ENCODE data around the gene TESMIN. TPM values are rescaled to one million over a fixed set of nuclear protein-coding genes. Genes with fewer than 3 reads are reported as not detected.
A peak's percentile ranks its signal among the peaks of the same experiment; 100 is the strongest.

The TESMIN gene
- total and polyA plus RNA-seq, 2 experiments from 2014 or later: 1.1 TPM; not detected in 1

- Histone ChIP-seq H3K79me2 (ENCODE audit: insufficient read depth) (no peaks in the 10 kb centered on the region), H3K4me1 (ENCODE audit: insufficient read depth) (peaks cover 13% of the 10 kb centered on the region), H3K36me3 (ENCODE audit: low read depth) (no peaks in the 10 kb centered on the region), H3K9me3 (ENCODE audit: low read depth) (no peaks in the 10 kb centered on the region), H3K4me2 (ENCODE audit: unreplicated experiment) (peak overlapping the region; percentile 28), H4K20me1 (ENCODE audit: insufficient read depth) (no peaks in the 10 kb centered on the region), H3F3A (ENCODE audit: insufficient read depth) (peaks cover 15% of the 10 kb centered on the region), H3K27me3 (replicated peaks; ENCODE audit: insufficient read depth) (no peaks in the 10 kb centered on the region), H2AFZ (no peak overlapping the region; the same call in 1 of the 2 replicates), H3K4me3 (peak overlapping the region; percentile 65), H3K9me2 (ENCODE audit: insufficient read depth) (no peaks in the 10 kb centered on the region), H3K9ac (0 out of 2 replicates have a peak overlapping the region, but pooled peaks have one; percentile 58), H3K27ac (no peak overlapping the region)
- peak; percentile 37 for DNase-seq
- in situ Hi-C loops (cut with MboI): no loop called here
- no peak for TF ChIP-seq EZH2 (IDR thresholded peaks at IDR 0.05; ENCODE audit: insufficient read depth, poor library complexity, severe bottlenecking)
- TF ChIP-seq EZH2phosphoT487 (IDR thresholded peaks at IDR 0.05; ENCODE audit: insufficient read depth, low read depth): no peak
- 52 to 61% methylated on average over 26 to 37 of the region's 37 CpGs for WGBS, 2 experiments (ENCODE audit: low coverage in 1 of 2, low lambda C conversion rate in 2 of 2, missing lambda C conversion rate in 2 of 2)
These were observed 67.6 kb downstream of the TESMIN start for GRCh38 chr11:68683536-68684384.

- no peak for DNase-seq
- Histone ChIP-seq H3K27ac (no peak overlapping the region), H2AFZ (no peak overlapping the region), H3K4me3 (no peak overlapping the region), H3K36me3 (ENCODE audit: low read depth) (no peaks in the 10 kb centered on the region), H4K20me1 (ENCODE audit: insufficient read depth) (no peaks in the 10 kb centered on the region), H3K9ac (no peak overlapping the region), H3K4me2 (ENCODE audit: unreplicated experiment) (no peak overlapping the region), H3F3A (ENCODE audit: insufficient read depth) (peaks cover 18% of the 10 kb centered on the region), H3K9me2 (ENCODE audit: insufficient read depth) (no peaks in the 10 kb centered on the region), H3K4me1 (ENCODE audit: insufficient read depth) (peaks cover 13% of the 10 kb centered on the region), H3K79me2 (ENCODE audit: insufficient read depth) (no peaks in the 10 kb centered on the region), H3K9me3 (ENCODE audit: low read depth) (no peaks in the 10 kb centered on the region), H3K27me3 (replicated peaks; ENCODE audit: insufficient read depth) (no peaks in the 10 kb centered on the region)
- WGBS, 2 experiments (ENCODE audit: low coverage in 1 of 2, low lambda C conversion rate in 2 of 2, missing lambda C conversion rate in 2 of 2): 43 to 56% methylated on average over 7 of the region's 7 CpGs
- TF ChIP-seq EZH2 (IDR thresholded peaks at IDR 0.05; ENCODE audit: insufficient read depth, poor library complexity, severe bottlenecking) (no peak), EZH2phosphoT487 (IDR thresholded peaks at IDR 0.05; ENCODE audit: insufficient read depth, low read depth) (no peak)
- in situ Hi-C loops (cut with MboI): no loop called here
These were observed 68.2 kb downstream of the TESMIN start for GRCh38 chr11:68683121-68683520.

GRCh38 chr11:68682531-68682961 lies 68.8 kb downstream of the TESMIN start:
- H3K27me3 ChIP-seq (replicated peaks; ENCODE audit: insufficient read depth): no peaks in the 10 kb centered on the region
- H3K9ac ChIP-seq: no peak overlapping the region
- no peaks in the 10 kb centered on the region for H3K9me2 ChIP-seq (ENCODE audit: insufficient read depth)
- H3K4me2 ChIP-seq (ENCODE audit: unreplicated experiment): no peak overlapping the region
- H3K9me3 ChIP-seq (ENCODE audit: low read depth): no peaks in the 10 kb centered on the region
- peaks cover 13% of the 10 kb centered on the region for H3K4me1 ChIP-seq (ENCODE audit: insufficient read depth)
- H3K36me3 ChIP-seq (ENCODE audit: low read depth): no peaks in the 10 kb centered on the region
- no peak overlapping the region for H3K4me3 ChIP-seq
- H2AFZ ChIP-seq: no peak overlapping the region
- 15 to 20% methylated on average over 8 to 9 of the region's 9 CpGs for WGBS, 2 experiments (ENCODE audit: low coverage in 1 of 2, low lambda C conversion rate in 2 of 2, missing lambda C conversion rate in 2 of 2)
- H3K27ac ChIP-seq: 0 out of 2 replicates have a peak overlapping the region, but pooled peaks have one; percentile 5
- H3K79me2 ChIP-seq (ENCODE audit: insufficient read depth): no peaks in the 10 kb centered on the region
- DNase-seq: peak; percentile 65
- in situ Hi-C loops (cut with MboI): no loop called here
- TF ChIP-seq EZH2phosphoT487 (IDR thresholded peaks at IDR 0.05; ENCODE audit: insufficient read depth, low read depth) (no peak), EZH2 (IDR thresholded peaks at IDR 0.05; ENCODE audit: insufficient read depth, poor library complexity, severe bottlenecking) (no peak)
- H4K20me1 ChIP-seq (ENCODE audit: insufficient read depth): no peaks in the 10 kb centered on the region
- peaks cover 18% of the 10 kb centered on the region for H3F3A ChIP-seq (ENCODE audit: insufficient read depth)

- no peak overlapping the region for H2AFZ ChIP-seq
- WGBS, 2 experiments (ENCODE audit: low coverage in 1 of 2, low lambda C conversion rate in 2 of 2, missing lambda C conversion rate in 2 of 2): 92 to 94% methylated on average over 17 of the region's 17 CpGs
- no peak overlapping the region for H3K9ac ChIP-seq
- no peaks in the 10 kb centered on the region for H3K27me3 ChIP-seq (replicated peaks; ENCODE audit: insufficient read depth)
- no peaks in the 10 kb centered on the region for H3K9me3 ChIP-seq (ENCODE audit: low read depth)
- H3K79me2 ChIP-seq (ENCODE audit: insufficient read depth): no peaks in the 10 kb centered on the region
- in situ Hi-C loops (cut with MboI): no loop called here
- H3K27ac ChIP-seq: no peak overlapping the region
- H3K36me3 ChIP-seq (ENCODE audit: low read depth): no peaks in the 10 kb centered on the region
- no peak for TF ChIP-seq EZH2phosphoT487 (IDR thresholded peaks at IDR 0.05; ENCODE audit: insufficient read depth, low read depth)
- no peak for TF ChIP-seq EZH2 (IDR thresholded peaks at IDR 0.05; ENCODE audit: insufficient read depth, poor library complexity, severe bottlenecking)
- no peaks in the 10 kb centered on the region for H4K20me1 ChIP-seq (ENCODE audit: insufficient read depth)
- H3K4me2 ChIP-seq (ENCODE audit: unreplicated experiment): no peak overlapping the region
- no peaks in the 10 kb centered on the region for H3K9me2 ChIP-seq (ENCODE audit: insufficient read depth)
- peaks cover 18% of the 10 kb centered on the region for H3F3A ChIP-seq (ENCODE audit: insufficient read depth)
- peaks cover 18% of the 10 kb centered on the region for H3K4me1 ChIP-seq (ENCODE audit: insufficient read depth)
- H3K4me3 ChIP-seq: no peak overlapping the region
- no peak for DNase-seq
These were observed 70.6 kb downstream of the TESMIN start for GRCh38 chr11:68680541-68681231.

Data from GM23248 (cell line).